ENCODE data around the gene EWSR1. TPM values are rescaled to one million over a fixed set of nuclear protein-coding genes. Genes with fewer than 3 reads are reported as not detected.

The EWSR1 gene
- total and polyA plus RNA-seq, 2 experiments from 2014 or later, result 391 to 427 TPM

DNA sequence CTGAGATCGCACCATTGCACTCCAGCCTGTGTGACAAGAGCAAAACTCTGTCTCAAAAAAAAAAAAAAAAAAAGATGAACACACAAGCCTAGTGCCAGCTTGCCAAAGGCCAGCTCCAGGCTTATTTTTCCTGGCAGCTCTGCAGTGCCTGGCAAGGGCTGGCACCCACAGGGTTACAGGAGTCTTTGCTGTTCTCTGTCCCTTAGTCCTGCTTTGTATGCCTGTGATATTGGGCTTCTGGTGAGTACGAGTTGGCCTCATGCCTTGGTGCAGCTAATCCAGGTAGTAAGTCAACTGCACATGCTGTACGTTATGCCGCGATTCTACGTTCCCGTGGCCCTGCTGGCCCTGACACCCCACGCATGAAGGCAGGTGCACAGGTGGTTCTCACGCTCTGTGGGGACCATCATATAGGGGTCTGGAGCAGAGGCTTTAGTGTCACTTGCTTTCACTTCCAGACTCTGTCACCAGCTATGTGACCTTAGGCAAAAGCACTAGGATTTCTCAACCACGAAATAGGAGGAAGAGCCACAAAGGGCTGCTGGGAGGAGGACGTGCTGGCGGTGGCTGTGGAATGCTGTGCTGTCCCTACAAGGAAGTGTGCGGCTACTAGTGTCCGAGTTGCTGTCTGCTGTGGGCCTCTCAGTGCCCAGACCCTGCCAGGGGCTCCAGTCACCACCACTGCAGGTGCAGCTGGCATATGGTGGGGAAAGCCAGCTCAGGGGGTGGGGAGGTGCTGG, 68.9 kb downstream of the EWSR1 start (continued):
- no peak for TF ChIP-seq CREB1 (CRISPR knock-in tag; IDR thresholded peaks at IDR 0.05; ENCODE audit: low read depth)

- Histone ChIP-seq H3K4me1 (ENCODE audit: insufficient read depth) (no peaks in the 10 kb centered on the region), H3F3A (replicated peaks; ENCODE audit: low read depth) (no peaks in the 10 kb centered on the region), H3K4me3 (no peak overlapping the region), H3K27ac (ENCODE audit: low read depth) (no peak overlapping the region), H2AFZ (no peak overlapping the region), H3K36me3 (ENCODE audit: insufficient read depth) (peaks cover 8% of the 10 kb centered on the region; the same call in 1 of the 2 replicates), H3K79me2 (replicated peaks; ENCODE audit: insufficient read depth) (no peaks in the 10 kb centered on the region), H3K4me2 (no peak overlapping the region), H4K20me1 (replicated peaks; ENCODE audit: insufficient read depth) (no peaks in the 10 kb centered on the region; the same call in 1 of the 2 replicates), H3K27me3 (ENCODE audit: insufficient read depth) (no peaks in the 10 kb centered on the region), H3K9me2 (ENCODE audit: insufficient read depth) (no peaks in the 10 kb centered on the region)
- DNase-seq (ENCODE audit: low spot score), result no peak
- Mint-ChIP-seq H3K4me1 (no peaks in the 10 kb centered on the region), H3K4me3 (no peak overlapping the region), H3K9me3 (no peaks in the 10 kb centered on the region), H3K36me3 (ENCODE audit: low read depth) (peaks cover 41% of the 10 kb centered on the region), H3K27me3 (ENCODE audit: insufficient read depth, low read depth, poor library complexity) (peaks cover 8% of the 10 kb centered on the region), H3K27ac (no peak overlapping the region)
- no peak for ATAC-seq
- TF ChIP-seq CREB1 (CRISPR knock-in tag; IDR thresholded peaks at IDR 0.05; ENCODE audit: low read depth), result no peak
- TF ChIP-seq, protein P1, sequence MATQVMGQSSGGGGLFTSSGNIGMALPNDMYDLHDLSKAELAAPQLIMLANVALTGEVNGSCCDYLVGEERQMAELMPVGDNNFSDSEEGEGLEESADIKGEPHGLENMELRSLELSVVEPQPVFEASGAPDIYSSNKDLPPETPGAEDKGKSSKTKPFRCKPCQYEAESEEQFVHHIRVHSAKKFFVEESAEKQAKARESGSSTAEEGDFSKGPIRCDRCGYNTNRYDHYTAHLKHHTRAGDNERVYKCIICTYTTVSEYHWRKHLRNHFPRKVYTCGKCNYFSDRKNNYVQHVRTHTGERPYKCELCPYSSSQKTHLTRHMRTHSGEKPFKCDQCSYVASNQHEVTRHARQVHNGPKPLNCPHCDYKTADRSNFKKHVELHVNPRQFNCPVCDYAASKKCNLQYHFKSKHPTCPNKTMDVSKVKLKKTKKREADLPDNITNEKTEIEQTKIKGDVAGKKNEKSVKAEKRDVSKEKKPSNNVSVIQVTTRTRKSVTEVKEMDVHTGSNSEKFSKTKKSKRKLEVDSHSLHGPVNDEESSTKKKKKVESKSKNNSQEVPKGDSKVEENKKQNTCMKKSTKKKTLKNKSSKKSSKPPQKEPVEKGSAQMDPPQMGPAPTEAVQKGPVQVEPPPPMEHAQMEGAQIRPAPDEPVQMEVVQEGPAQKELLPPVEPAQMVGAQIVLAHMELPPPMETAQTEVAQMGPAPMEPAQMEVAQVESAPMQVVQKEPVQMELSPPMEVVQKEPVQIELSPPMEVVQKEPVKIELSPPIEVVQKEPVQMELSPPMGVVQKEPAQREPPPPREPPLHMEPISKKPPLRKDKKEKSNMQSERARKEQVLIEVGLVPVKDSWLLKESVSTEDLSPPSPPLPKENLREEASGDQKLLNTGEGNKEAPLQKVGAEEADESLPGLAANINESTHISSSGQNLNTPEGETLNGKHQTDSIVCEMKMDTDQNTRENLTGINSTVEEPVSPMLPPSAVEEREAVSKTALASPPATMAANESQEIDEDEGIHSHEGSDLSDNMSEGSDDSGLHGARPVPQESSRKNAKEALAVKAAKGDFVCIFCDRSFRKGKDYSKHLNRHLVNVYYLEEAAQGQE (IDR thresholded peaks at IDR 0.05; ENCODE audit: unreplicated experiment), result no peak
- no peak for TF ChIP-seq EZH2phosphoT487 (IDR thresholded peaks at IDR 0.05; ENCODE audit: unreplicated experiment)
- TF ChIP-seq ZNF114 (CRISPR knock-in tag; IDR thresholded peaks at IDR 0.05), result no peak
- TF ChIP-seq, protein P2, sequence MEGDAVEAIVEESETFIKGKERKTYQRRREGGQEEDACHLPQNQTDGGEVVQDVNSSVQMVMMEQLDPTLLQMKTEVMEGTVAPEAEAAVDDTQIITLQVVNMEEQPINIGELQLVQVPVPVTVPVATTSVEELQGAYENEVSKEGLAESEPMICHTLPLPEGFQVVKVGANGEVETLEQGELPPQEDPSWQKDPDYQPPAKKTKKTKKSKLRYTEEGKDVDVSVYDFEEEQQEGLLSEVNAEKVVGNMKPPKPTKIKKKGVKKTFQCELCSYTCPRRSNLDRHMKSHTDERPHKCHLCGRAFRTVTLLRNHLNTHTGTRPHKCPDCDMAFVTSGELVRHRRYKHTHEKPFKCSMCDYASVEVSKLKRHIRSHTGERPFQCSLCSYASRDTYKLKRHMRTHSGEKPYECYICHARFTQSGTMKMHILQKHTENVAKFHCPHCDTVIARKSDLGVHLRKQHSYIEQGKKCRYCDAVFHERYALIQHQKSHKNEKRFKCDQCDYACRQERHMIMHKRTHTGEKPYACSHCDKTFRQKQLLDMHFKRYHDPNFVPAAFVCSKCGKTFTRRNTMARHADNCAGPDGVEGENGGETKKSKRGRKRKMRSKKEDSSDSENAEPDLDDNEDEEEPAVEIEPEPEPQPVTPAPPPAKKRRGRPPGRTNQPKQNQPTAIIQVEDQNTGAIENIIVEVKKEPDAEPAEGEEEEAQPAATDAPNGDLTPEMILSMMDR (conservative IDR thresholded peaks at IDR 0.05; ENCODE audit: low read depth in 2 of 2), result no peak
- no peak for TF ChIP-seq JUNB (IDR thresholded peaks at IDR 0.05; ENCODE audit: unreplicated experiment)
- TF ChIP-seq NANOG (IDR thresholded peaks at IDR 0.05; ENCODE audit: borderline replicate concordance), result no peak
- TF ChIP-seq ZNF331 (CRISPR knock-in tag; IDR thresholded peaks at IDR 0.05; ENCODE audit: low read depth), result no peak
- no peak for TF ChIP-seq STAT1 (IDR thresholded peaks at IDR 0.05; ENCODE audit: unreplicated experiment)
- TF ChIP-seq, protein P3, sequence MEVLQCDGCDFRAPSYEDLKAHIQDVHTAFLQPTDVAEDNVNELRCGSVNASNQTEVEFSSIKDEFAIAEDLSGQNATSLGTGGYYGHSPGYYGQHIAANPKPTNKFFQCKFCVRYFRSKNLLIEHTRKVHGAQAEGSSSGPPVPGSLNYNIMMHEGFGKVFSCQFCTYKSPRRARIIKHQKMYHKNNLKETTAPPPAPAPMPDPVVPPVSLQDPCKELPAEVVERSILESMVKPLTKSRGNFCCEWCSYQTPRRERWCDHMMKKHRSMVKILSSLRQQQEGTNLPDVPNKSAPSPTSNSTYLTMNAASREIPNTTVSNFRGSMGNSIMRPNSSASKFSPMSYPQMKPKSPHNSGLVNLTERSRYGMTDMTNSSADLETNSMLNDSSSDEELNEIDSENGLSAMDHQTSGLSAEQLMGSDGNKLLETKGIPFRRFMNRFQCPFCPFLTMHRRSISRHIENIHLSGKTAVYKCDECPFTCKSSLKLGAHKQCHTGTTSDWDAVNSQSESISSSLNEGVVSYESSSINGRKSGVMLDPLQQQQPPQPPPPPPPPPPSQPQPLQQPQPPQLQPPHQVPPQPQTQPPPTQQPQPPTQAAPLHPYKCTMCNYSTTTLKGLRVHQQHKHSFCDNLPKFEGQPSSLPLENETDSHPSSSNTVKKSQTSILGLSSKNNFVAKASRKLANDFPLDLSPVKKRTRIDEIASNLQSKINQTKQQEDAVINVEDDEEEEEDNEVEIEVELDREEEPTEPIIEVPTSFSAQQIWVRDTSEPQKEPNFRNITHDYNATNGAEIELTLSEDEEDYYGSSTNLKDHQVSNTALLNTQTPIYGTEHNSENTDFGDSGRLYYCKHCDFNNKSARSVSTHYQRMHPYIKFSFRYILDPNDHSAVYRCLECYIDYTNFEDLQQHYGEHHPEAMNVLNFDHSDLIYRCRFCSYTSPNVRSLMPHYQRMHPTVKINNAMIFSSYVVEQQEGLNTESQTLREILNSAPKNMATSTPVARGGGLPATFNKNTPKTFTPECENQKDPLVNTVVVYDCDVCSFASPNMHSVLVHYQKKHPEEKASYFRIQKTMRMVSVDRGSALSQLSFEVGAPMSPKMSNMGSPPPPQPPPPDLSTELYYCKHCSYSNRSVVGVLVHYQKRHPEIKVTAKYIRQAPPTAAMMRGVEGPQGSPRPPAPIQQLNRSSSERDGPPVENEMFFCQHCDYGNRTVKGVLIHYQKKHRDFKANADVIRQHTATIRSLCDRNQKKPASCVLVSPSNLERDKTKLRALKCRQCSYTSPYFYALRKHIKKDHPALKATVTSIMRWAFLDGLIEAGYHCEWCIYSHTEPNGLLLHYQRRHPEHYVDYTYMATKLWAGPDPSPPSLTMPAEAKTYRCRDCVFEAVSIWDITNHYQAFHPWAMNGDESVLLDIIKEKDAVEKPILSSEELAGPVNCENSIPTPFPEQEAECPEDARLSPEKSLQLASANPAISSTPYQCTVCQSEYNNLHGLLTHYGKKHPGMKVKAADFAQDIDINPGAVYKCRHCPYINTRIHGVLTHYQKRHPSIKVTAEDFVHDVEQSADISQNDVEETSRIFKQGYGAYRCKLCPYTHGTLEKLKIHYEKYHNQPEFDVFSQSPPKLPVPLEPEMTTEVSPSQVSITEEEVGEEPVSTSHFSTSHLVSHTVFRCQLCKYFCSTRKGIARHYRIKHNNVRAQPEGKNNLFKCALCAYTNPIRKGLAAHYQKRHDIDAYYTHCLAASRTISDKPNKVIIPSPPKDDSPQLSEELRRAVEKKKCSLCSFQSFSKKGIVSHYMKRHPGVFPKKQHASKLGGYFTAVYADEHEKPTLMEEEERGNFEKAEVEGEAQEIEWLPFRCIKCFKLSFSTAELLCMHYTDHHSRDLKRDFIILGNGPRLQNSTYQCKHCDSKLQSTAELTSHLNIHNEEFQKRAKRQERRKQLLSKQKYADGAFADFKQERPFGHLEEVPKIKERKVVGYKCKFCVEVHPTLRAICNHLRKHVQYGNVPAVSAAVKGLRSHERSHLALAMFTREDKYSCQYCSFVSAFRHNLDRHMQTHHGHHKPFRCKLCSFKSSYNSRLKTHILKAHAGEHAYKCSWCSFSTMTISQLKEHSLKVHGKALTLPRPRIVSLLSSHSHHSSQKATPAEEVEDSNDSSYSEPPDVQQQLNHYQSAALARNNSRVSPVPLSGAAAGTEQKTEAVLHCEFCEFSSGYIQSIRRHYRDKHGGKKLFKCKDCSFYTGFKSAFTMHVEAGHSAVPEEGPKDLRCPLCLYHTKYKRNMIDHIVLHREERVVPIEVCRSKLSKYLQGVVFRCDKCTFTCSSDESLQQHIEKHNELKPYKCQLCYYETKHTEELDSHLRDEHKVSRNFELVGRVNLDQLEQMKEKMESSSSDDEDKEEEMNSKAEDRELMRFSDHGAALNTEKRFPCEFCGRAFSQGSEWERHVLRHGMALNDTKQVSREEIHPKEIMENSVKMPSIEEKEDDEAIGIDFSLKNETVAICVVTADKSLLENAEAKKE (CRISPR knock-in tag; IDR thresholded peaks at IDR 0.05), result no peak
- TF ChIP-seq, protein P4, sequence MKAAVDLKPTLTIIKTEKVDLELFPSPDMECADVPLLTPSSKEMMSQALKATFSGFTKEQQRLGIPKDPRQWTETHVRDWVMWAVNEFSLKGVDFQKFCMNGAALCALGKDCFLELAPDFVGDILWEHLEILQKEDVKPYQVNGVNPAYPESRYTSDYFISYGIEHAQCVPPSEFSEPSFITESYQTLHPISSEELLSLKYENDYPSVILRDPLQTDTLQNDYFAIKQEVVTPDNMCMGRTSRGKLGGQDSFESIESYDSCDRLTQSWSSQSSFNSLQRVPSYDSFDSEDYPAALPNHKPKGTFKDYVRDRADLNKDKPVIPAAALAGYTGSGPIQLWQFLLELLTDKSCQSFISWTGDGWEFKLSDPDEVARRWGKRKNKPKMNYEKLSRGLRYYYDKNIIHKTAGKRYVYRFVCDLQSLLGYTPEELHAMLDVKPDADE (IDR thresholded peaks at IDR 0.05), result no peak
These were observed 69.7 kb downstream of the EWSR1 start for GRCh38 chr22:29337631-29338284.

All from GM23338 (cell line).